DMS53 (cell line): ENCODE measurements around the gene OSCAR.
A peak's percentile ranks its signal among the peaks of the same experiment; 100 is the strongest.

ENCODE experiments used
- DNase-seq: peaks from one replicate; lab custom pipeline; 2025; lab: John Stamatoyannopoulos, UW

Gene OSCAR

GRCh38 chr19:54100561-54100960 is at the start of gene OSCAR:
Gene OSCAR (minus strand): TSS chr19:54100803. CDS start chr19:54100792, 11 bp downstream.
- DNase-seq = no peak

GRCh38 chr19:54149021-54149812 is 48.6 kb upstream of the OSCAR start:
- DNase-seq = no peak

GRCh38 chr19:54148158-54148557 is 47.6 kb upstream of the OSCAR start:
- no peak for DNase-seq

DNA sequence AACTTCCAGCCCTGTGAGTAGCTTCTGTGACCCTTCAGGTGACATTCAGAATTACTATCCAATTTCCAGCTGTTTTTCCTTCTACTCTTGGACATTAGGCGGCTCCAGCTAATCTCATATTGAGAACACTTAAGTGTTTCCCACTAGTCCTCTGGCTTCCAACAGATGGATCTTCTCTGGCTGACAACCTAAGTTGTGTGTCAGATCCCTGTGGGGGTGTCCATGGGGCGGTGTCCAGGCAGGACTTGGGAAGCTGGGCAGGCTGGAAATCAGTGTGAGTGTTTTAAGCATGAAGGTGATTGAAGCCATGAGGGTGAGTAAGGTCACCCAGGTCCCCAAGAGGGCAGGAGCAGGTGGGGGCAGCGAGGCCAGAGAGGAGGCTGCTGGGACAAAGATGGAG is 47.1 kb upstream of the OSCAR start:
- no peak for DNase-seq

DNA sequence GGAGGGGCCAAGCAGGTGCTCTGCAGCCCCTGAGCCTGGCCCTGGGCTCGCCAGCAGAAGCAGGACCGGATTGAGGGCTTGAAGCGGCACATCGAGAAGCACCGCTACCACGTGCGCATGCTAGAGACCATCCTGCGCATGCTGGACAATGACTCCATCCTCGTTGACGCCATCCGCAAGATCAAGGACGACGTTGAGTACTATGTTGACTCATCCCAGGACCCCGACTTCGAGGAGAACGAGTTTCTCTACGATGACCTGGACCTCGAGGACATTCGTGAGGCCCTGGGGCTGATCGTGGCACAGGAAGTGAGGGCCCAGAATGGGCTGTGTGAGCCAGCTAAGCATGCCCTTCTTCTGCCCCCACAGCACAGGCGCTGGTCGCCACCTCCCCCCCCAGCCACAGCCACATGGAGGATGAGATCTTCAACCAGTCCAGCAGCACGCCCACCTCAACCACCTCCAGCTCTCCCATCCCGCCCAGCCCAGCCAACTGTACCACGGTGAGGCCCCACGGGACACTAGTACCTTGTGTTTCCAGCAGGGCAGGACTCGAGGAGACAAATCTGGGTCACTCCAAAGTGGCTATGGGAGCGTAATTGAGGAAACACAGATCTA is 45.0 kb upstream of the OSCAR start:
- no peak for DNase-seq

DNA sequence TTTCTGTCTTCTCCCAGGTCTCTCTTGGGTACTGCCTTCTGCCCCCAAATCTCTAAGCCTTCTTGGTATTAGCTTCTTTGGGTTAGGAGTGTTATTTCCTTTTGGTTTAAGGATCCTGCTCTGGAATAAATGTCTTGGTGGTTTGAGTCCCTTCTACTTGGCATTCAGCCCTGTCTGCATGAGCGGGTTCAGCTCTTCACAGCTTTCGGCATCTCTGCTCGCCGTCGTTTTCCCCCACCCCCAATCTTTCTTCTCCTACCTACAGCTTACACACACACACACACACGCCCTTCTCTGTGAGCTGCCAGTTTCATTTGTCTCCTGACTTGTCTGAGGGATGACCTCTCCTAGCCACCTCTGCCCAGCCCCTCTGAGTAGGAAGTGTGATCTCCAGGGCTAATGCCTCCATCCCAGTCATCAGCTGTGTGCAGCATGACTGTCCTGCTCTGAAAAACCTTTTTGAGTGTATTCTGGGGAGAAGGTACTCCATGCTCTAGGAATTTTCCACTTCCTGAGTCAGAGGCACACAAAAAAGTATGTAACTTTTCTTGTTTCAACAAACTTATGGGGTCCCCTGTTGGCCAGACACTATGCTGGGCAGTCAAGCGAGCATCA is 41.7 kb upstream of the OSCAR start:
- DNase-seq = no peak

DNA sequence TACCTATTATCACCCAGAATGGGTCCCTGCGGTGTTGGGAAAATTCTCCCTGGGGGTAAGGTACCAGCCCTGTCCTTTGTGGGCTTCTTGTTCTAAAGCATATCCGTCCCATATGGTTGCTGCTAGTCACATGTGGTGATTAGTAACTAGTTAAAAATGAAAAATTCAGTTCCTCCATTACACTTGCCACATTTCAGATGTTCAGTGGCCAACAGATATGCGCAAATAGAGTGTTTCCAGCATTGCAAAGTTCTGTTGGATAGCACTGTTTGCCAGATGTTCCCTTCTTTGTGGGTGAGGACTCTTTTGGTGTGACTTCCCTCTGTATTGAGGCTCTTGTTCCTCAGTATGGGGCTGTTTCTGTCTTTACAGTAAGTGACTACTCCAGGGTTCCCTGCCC is 40.8 kb upstream of the OSCAR start:
- no peak for DNase-seq

DNA sequence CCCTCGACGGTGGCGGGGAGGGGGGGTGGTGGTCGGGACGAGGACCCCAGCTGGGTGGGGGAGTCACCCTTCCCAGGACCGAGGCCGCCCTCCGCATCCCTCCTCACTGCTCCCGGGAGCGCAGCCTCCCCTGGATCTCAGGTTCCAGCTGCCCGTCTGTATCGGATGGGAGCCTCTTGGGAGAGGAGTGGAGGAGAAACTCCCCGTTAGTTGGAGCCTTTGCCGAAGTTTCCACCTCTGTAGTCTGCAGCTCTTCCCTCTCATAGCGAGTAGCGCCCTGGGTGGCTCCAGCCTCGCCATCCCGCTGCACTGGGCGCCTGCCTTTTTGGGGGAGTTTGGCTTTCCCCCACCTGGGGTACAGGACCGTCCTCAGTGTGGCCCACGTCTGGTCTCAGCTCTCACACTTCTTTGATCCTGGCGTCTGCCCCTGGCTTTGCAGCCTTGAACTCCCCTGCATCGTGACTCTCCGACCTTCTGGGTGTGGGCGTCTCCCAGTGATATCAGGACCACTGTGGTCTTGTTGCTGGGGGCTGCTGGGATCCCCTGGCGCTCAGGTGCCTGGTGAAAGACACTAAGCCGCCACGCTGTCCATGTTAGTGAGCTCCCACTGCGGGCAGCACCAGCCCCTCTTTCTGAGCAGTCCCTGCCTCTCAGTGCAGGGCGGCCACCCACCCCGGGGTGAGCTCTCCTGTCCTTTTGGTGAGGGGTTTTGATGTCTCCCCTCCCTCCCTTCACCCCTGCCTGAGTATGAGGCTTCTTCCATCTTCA is 38.1 kb upstream of the OSCAR start:
- peak; percentile 51 for DNase-seq

DNA sequence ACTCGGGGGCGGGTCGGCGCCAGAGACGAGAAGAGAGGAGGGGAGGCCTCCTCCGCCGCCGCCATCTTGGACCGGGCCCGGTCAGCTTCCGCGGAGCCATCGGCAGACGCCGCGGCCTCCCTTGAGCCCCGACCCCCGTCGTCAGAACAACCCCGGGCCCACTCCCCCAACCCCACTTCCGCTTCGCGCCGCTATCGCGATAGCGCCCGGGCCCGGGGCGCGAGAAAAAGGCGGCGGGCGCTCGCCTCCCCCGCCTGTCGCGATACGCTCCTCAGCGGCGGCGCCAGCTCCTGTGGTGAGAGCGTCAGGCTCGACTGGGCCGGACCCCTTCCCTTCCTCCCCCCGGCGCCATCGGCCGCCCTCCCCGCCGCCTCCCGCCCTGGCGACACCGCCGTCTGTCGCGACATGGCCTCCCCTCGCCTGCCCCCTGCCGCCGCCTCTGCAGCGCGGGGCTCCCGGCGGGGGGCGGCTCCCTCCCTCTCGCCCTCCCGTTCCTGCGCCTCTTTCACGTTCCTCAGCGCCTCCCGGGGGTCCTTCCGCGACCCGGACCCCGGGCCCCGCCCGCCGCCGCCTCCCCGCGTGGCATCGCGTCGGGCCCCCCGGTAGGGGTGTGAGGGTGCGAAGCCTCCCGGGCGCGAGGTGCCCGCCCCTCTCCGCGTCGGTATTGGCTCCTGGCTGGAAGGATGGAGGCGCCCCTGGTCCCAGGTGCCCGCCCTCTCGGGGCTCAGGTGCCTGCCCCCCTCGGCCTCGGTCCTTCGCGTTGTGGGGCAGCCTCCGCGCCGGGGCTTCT is 37.3 kb upstream of the OSCAR start, which contains the start of gene CNOT3:
CNOT3 (plus strand) TSS at position 64 of the 790 bp plus-strand sequence. CDS start 5,217 bp downstream, outside the sequence.
- DNase-seq = peak; percentile 51

GRCh38 chr19:54136864-54137698 is 36.5 kb upstream of the OSCAR start:
- DNase-seq = peak; percentile 100

DNA sequence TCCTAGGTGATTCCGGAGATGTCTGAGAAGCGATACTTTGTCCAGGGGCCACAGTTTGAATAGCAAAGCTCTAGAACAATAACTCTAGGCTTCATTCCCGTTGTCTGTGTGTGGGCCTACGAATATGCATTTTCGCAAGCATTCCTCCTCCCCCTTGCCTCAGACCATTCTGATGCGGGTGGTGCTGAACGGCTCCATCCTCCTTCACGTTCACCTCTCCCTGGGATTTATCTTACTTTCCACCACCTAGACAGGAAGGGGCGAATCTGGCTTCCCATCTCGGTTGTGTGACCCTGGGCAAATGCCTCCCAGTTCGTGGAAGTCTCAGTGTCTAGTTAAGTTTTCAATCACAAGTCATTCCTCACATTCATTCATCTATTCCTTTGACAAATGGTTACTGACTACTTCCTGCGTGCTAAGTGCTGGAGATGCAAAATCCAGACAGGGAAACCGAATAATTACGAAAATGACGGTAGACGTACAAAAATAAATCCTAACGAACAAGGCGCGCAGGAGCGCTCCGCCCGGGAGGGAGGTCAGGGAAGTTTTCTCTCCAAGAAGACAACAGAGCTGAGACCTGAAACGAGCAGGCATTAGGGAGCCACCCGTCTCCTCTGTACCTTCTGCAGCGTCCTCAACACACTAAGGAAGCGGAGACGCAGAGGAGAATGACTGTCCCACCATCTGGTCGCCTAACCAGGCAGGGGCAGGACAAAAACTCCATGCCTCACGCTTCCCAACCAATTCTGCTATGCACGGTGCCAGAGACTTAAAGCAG is 35.7 kb upstream of the OSCAR start:
- DNase-seq = peak; percentile 83

DNA sequence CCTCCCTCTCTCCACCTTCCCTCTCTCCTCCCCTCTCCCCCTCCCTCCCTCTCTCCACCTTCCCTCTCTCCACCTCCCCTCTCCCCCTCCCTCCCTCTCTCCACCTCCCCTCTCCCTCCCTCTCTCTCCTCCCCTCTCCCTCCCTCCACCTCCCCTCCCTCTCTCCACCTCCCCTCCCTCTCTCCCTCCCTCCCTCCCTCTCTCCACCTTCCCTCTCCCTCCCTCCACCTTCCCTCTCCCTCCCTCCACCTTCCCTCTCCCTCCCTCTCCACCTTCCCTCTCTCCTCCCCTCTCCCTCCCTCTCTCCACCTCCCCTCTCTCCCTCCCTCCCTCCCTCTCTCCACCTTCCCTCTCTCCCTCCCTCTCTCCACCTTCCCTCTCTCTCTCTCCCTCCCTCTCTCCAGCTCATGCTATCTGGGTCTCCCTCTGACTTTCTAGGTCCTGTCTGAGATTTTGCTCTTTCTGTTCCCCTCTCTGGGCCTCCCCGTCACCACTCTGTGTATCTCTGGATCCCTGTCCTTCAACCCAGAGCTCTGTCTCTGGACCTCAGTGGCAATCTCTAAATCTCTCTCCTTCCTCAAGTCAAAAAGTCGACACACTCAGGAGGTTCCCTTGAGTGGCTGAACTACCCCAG is 33.5 kb upstream of the OSCAR start:
- no peak for DNase-seq

GRCh38 chr19:54133312-54133956 is 32.8 kb upstream of the OSCAR start:
- DNase-seq = peak; percentile 56

GRCh38 chr19:54129617-54129996 is 29.0 kb upstream of the OSCAR start:
- DNase-seq = no peak

DNA sequence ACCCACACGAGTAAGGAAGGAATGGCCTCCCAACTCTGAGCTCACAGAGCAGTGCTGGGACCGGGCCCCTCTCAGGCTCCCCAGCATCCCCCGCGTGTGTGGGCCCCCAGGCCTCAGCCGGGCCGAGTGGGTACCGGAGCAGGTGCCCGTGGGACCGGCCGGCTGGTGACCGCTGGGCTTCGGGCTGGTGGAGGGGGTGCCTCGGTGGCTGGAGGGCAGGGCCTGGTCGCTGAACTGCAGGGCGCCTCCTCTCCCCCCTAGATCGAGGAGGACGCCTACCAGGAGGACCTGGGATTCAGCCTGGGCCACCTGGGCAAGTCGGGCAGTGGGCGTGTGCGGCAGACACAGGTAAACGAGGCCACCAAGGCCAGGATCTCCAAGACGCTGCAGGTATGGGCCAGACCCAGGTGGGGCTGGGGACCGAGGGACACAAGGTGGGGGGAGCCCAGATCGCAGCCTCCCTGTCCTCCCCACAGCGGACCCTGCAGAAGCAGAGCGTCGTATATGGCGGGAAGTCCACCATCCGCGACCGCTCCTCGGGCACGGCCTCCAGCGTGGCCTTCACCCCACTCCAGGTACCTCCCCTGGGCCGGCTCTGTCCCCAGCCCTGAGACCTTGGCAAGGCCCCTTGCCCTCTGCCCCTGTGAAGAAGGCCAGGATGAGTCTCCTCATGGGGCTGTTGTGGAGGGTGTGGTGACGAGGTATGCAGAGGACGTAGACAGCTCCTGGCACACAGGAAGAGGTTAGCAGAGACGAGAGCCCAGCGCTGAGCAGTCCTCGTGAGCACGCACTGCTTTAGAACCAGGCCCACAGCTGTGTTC is 28.4 kb upstream of the OSCAR start:
- no peak for DNase-seq

DNA sequence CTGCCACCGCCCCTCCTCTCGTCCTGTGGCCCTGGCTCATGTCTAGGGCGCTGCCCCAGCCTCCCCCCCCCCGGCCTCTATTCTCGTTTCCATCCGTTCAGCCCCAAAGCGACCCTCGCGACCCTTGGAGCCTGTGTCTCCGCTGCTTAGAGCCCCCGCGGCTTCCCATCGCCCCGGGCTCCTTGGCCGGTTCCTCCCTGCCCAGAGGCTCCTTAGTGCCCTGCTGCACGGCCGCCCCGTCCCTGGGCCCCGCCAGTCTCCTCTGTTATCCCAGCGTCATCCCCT is 27.8 kb upstream of the OSCAR start:
- DNase-seq = no peak

DNA sequence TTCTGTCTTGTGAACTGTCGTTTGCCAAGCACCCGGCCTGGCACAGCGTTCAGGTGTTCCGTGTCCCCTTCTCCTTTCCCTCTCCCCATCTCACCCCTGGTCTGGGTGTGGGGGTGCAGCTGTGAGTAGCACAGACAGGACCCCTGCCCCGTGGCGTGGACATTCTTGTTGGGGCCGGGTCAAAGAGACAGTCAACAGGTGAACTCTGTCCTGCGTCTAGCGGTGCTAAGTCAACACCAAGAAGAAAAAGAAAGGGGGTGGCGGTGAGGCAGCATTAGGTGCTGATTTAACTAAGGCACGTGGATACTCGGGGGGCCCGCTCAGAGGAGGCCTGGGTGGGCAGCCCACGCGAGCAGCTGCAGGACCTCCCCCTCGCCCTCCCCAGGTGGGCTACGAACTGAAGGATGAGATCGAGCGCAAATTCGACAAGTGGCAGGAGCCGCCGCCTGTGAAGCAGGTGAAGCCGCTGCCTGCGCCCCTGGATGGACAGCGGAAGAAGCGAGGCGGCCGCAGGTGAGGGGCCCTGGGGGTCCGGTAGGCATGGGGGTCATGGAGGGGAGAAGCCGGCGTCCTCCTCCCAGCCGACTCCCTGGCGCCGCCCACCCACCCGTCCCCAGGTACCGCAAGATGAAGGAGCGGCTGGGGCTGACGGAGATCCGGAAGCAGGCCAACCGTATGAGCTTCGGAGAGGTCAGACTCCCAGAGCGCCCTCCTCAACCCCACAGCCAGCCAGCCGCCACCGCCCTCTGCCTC is 27.3 kb upstream of the OSCAR start:
- DNase-seq = no peak
